GM18909 (cell line): ENCODE results near the gene ADIPOR1.
"Not testable (repeated sequence)": the region's sequence is repeated elsewhere in the genome, so short reads cannot be mapped to it uniquely, and the experiment has no call there.

Experiments used
- ATAC-seq: cut with Tn5 transposase; IDR thresholded peaks from one replicate; pipeline ENCODE4 v1.9.1; 2021; ENCODE audit warnings: mild to moderate bottlenecking; ENCODE audit not compliant: unreplicated experiment, poor library complexity

The ADIPOR1 gene

GRCh38 chr1:202957733-202958543, at the start of gene ADIPOR1:
Gene ADIPOR1 (minus strand): TSS chr1:202958312. CDS start chr1:202951070, 7,242 bp downstream.
- ATAC-seq: peak; percentile 97

GRCh38 chr1:203006948-203007871, 49.1 kb upstream of the ADIPOR1 start, which contains the start of gene TMEM183A:
Gene TMEM183A (plus strand): TSS chr1:203007374. CDS start chr1:203007466, 92 bp downstream.
- ATAC-seq: peak; percentile 93

- ATAC-seq: not testable (repeated sequence)
Measured at GRCh38 chr1:203005395-203006142, 47.5 kb upstream of the ADIPOR1 start.

- ATAC-seq: no peak
Measured at GRCh38 chr1:203002951-203003350, 44.8 kb upstream of the ADIPOR1 start.

GRCh38 chr1:203001986-203002385, 43.9 kb upstream of the ADIPOR1 start:
- ATAC-seq: no peak

GRCh38 chr1:203000217-203000944, 42.3 kb upstream of the ADIPOR1 start:
- no peak for ATAC-seq

GRCh38 chr1:202998836-202999750, 41.0 kb upstream of the ADIPOR1 start:
- ATAC-seq: no peak

GRCh38 chr1:202994756-202995155, 36.6 kb upstream of the ADIPOR1 start:
- ATAC-seq: no peak

- no peak for ATAC-seq
Measured at GRCh38 chr1:202991112-202991511, 33.0 kb upstream of the ADIPOR1 start.

- ATAC-seq: no peak
Measured at GRCh38 chr1:202989879-202990278, 31.8 kb upstream of the ADIPOR1 start.

- ATAC-seq: no peak
Measured at GRCh38 chr1:202987922-202988583, 29.9 kb upstream of the ADIPOR1 start.

GRCh38 chr1:202987255-202987654, 29.1 kb upstream of the ADIPOR1 start:
- no peak for ATAC-seq

GRCh38 chr1:202986120-202986519, 28.0 kb upstream of the ADIPOR1 start:
- not testable (repeated sequence) for ATAC-seq

GRCh38 chr1:202982715-202983430, 24.8 kb upstream of the ADIPOR1 start:
- no peak for ATAC-seq

- no peak for ATAC-seq
Measured at GRCh38 chr1:202981939-202982338, 23.8 kb upstream of the ADIPOR1 start.

- no peak for ATAC-seq
Measured at GRCh38 chr1:202979459-202979858, 21.3 kb upstream of the ADIPOR1 start.

GRCh38 chr1:202976633-202977032, 18.5 kb upstream of the ADIPOR1 start:
- no peak for ATAC-seq
